ENCODE results near the gene ATP5IF1.

The ATP5IF1 gene

DNA sequence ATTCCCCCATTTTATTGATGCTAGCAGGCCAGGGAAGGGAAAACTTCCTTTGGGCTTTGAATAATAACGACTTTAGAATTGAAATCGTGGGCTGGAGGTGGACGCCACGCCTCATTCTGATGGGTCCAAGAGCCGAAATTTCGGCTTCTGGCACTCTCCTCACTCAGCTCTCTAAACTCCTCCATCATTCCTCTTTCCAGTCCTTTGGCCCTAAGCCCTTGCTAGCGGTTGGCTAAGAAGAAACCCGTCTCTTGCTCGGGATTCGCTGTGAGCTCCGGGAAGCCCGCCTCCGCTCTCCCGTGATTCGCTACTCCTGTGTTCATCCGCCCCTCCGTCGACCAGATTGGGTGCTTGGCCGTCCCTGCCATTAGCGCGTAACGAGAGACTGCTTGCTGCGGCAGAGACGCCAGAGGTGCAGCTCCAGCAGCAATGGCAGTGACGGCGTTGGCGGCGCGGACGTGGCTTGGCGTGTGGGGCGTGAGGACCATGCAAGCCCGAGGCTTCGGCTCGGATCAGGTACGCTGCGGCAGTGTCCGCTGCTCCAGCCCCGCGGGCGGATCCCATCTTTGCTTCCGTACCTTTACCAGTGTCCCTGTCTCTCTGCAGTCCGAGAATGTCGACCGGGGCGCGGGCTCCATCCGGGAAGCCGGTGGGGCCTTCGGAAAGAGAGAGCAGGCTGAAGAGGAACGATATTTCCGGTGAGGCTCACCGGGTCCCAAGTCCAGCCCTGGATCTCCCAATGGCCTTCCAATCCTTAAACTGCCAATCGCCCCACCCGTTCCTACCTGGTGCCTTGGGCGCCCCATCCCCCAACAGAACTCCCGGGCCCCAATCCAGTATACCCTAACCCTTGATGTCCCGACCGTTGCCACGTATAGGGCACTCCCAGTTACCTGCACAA lies at the start of gene ATP5IF1:
Gene ATP5IF1, plus strand, starts transcription at position 370 of the 901 bp plus-strand sequence. Its CDS starts 60 bp downstream, at position 430.
- peak; percentile 95 for DNase-seq

DNA sequence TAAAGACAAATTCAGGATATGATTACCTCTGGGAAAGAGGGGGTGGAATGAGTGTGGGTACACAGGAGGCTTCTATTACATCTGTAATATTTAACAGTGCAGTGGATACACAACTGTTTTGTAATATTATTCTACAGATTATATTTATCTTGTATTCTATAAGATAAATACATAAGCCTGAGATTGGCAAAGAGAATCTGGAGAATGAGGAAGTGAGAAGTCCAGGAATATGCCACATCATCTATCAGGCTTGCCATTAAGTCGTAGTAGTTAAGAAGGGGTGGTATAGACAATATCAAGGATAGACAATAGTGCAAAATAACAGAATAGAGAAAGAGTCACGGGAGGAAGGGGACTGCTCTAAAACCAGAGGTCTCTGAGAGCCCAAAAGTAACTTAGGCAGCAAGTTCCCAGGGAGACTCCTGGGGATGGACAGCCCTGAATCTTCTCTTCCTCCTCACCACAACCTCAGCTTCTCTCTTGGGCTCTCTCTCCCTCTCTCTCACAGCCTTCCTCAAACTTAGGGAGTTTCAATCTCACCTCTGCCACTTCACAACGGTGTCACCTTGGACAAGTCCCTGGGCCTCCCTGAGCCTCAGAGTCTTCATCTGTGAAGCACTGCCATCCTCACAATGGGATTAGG lies 45.5 kb upstream of the ATP5IF1 start:
- no peak for DNase-seq

DNA sequence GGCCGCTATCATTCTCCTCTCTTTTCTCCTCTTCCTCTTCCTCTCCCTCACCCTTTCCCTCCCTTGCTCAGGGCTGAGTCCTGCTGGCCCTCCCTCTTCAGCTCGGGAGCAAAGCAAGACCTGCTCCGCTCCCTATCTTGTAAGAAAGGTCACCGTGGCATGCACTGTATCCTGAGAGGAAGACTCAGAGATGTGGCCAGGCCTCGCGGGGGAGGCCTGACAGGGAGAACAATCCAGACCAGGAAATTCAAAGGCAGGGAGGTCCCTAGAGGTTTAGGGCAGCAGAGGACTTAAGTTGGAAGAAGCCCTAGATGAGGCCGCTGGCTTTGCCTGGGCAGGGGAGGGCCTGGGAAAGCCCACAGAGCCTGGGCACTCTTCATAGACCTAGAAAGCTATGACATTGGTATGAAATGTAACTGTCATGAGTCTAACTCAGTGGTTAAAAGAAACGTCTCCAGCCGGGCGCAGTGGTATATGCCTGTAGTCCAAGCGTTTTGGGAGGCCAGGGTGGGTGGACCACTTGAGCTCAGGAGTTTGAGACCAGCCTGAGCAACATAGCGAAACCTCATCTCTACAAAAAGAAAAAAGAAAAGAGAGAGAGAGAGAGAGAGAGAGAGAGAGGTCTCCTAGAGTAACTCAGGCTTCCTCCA lies 44.8 kb upstream of the ATP5IF1 start:
- no peak for DNase-seq

DNA sequence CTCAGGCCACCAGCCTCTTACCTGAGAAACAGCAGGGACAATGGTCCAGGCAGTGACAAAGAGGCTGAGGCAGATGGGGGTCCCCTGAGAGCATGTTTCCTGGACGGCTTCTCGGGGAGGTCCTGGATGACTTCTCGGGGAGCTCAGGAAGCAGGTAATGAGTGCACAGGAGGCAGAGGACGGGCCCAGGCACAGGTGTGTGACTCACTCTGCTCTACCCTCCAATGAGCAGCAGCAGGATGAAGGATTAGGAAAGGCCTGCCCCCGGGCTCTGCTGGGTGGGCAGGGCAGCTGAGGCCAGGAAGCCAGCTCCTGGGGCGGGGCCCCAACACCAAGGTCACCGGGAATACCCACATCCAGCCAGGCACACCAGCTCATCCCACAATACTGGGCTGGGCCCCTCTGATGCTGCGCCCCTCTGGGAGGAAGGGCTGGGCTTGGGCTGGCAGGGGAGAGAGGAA lies 42.2 kb upstream of the ATP5IF1 start:
- DNase-seq = no peak

DNA sequence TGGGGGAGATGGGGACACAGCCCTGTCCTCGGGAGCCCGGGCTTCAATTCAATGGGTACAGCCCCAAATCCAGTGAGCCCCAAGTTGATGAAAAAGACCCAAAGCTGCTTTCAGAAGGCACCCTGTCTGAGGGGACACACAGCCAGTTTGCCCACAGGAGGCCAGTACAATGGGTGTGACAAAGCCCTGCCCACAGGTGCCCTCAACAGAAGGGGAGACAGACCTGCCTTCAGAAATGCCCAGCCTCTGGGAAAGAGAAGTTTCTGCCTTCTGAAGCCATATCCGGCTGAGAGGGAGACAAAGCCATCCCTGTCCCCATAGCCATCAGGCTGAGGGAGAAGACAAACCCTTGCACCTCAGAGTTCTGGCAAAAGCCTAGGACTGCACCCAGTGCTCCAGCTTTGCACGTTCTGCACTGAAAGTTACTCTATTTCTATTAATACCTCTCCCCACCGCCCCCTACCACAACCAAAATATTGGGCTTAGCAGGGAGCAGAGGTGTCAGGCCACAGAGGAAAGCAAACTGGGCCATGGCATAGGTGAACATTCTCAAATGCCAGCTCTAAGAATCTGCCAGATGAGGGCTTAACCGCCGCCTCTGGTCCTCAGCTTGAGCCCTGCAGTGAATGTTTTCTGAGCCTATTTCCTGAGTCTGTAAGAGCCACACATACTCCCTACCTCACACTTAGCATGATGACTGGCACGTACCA lies 41.4 kb upstream of the ATP5IF1 start:
- DNase-seq = no peak

DNA sequence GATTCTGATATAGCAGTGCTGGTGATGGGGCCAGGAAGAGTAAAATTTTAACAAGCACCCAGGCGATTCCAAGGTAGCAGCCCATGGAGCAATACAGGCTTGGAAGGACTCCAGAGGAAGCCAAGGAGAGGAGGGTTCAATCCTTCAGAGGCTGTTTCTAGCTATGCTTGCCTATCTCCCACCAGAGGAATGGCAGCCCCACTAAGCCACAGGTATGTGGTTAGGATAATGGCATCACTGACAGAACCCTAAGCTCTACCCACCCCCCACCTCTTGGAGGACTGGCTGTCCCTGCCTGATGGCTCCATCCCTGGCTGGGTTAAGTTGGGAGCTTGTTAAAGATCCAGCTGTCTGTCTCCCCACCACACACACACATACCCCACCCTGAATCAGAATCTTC lies 40.1 kb upstream of the ATP5IF1 start:
- no peak for DNase-seq

DNA sequence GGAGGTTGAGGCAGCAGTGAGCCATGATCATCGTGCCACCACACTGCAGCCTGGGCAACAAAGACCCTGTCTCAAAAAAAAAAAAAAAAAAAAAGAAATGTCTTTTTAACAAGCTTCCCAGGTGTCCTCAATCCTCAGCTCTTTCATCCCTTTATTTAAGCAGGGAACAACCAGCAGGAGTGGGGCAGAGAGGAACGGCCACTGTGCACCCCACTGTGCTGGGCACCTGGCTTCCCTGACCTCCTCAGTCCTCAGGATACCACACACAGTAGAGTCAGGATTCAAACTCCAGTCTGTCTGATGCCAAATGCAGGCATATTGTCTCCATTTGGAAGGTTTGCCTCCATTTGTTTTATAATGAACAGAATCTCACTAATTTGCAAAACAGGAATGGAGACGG lies 39.6 kb upstream of the ATP5IF1 start:
- no peak for DNase-seq

DNA sequence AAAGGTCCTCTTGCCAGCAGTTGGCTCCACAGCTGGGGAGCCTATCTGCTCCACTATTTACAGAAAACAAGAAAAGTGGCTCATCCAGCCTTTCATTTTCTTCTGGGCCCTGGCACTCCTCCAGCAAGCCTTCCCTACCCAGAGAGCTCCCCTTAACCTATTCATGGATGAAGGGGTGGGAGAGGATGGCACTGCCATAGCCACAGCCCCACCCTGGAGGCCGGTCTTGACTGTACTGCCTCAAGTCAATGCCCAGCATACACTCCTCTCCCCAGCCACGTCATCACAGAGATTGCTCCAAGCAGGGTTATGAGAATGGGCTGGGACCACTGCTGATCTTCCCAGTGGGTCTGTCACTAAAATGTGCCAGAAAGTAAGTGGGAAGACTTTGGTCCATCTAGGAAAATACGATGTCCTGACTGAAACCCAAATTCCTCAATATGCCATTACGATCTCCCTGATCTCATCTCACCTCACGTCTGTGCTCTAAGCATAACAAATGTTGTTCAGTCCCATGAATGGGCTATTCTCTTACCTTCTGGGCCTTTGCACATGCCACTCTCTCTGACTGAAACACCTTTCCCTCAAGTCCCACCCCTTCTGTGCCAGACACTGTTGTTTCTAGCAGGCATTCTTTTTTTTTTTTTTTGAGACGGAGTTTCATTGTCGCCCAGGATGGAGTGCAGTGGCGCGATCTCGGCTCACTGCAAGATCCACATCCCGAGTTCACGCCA lies 38.1 kb upstream of the ATP5IF1 start:
- DNase-seq = no peak

DNA sequence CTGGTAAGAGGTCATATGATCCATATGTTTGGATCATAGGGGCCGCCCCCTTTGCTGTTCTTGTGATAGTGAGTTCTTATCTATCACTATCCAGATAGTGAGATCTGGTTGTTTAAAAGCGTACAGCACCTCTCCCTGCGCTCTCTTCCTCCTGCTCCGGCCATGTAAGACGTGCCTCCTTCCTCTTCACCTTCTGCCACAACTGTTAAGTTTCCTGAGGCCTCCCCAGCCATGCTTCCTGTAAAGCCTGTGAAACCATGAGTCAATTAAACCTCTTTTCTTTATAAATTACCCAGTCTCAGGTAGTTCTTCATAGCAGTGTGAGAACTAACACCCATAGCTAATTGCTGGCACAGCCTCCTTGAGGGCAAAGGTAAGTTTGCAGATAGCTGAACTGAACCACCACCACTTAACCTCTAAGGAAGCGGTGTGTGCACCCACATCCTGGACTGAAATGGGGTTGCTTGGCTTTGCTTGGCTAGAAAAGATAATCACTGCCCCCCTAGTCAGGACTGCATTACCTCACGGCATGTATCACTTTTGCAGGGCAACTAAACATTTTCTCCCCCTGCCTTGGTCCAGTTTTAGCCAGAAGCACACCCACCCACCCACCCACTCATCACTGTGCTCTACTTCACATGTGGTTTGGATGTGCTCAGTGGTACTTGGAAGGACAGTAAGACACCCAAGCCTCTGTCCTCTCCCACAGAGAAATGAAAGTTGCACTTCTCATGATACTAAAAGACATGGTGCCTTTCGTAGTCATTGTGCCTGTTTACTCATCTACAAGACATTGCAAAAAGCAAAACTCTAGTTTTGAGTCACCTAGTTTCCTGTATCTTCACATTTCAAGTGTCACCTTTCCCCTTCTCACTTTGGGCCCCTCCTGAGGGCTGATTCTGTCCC lies 36.3 kb upstream of the ATP5IF1 start:
- DNase-seq = no peak

DNA sequence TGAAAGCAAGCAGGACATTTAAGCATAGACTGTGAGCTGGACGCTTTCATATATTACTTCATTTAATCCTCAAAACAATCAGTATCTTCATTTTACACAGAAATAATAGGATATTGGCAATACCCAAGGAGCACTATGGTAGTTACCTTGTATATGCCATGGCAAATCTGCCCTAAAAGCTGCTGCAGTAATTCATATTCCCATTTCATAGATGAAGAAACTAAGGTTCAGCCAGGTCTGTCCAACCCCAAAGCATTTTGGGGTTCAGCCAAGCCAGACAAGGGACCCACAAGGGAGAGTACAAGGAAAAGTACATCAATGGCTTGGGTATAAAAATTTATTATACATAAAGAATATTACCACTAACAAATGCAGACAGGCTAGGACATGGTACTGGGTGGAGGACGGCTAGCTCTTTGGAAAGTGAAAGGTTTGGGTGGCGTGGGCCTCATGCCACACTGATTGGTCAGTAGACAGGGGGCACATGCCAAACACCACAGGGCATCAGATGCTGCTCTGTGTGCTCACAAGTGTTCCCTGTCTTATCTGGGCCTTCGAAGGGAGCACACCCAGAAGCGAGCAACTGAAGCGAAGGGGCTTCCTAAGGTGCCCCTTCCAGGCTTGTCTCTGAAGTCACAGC lies 35.6 kb upstream of the ATP5IF1 start:
- no peak for DNase-seq

DNA sequence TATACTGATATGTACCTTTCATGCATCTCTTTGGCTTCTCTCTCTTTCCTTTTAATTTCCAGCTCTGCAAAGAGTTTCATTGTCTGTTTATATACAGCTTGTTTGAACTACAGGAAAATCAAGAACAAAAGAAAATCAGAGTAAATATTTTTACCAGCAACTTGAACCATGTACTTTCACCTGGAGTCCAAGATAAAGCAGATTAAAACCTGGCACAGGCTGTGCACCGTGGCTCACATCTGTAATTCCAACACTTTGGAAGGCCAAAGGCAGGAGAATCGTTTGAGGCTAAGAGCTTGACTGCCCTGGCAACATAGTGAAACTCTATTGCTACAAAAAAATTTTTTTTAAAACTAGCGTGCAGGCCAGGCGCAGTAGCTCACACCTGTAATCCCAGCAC lies 30.7 kb upstream of the ATP5IF1 start:
- no peak for DNase-seq

DNA sequence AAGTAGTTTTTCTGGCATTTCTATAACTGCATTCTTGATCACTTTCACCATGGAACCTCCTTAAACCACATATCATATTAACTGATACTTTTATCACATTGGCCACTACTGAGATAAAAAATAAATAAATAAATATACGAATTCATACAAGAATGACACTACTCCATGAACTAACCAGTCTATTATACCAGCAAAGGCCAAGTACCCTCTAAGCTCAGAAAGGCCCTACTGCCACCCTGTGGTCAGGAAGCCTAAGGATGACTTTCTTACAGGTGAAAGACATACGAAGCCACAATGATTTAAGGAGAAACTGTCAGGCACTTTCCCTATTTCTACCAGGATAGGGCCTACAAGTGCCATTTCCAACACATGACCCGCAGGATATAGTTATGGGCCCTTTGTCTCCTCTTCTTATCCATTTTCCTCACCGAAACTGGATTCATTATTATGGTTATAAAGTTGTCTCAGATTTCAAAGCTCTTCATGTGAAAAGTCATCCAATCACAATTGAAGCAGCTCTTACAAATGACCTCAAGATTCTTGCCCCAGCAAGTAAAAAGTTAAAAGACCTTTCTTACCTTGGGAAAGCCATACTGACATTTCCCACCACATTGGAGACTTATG lies 27.0 kb upstream of the ATP5IF1 start:
- DNase-seq = no peak

DNA sequence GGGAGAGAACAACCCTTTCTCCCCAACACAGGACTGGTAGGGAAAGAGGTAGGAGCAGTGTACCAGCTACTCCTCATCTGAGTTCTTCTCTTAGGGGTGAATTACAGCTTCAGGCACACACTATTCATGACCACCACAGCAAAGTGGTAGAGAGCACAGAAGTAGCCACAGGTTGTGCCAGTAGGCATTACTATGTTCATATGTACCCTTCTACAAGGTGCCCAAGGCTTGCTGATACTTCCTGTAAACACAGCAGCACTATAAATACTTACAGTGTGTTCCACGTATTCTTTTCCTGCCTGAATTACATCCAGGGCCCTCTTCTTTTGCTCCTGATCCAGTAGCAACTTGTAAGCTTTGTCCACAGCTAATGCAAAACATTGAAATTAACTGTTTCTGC lies 26.2 kb upstream of the ATP5IF1 start:
- DNase-seq = no peak

DNA sequence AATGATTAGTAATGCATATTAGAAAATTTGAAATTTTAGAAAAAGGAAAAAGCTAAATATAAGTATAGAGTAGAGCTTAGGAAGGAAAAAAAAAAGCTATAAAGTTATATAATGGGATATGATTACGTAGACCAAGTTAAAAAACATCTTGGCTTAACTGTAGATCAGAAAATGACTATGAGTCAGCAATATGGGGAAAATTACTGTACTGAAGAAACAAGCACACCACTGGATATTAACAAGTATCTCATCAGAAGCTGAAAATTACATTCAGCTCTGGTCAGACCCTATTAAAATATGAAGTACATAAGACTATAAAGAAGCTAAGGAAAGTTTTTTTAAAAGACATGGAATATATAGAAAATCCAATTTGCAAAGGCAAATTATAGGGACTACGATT lies 22.6 kb upstream of the ATP5IF1 start:
- DNase-seq = no peak

DNA sequence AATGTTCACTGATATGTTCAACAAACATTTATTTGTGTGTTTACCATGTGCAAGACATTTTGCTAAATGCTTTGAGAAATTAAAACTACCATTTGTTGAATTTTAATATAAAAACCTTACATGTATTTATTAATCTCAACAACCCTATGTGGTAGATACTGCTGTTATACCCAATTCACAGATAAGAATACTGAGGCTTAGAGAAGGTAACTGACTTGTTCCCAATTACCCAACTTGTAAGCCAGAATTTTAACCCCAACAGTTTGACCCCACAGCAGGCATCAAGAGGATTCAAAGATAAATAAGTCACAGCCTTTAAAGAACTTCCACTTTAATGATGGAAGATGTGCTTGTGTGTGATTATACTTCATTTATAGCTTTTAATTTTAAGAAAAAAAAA lies 6.8 kb upstream of the ATP5IF1 start:
- DNase-seq = no peak

DNA sequence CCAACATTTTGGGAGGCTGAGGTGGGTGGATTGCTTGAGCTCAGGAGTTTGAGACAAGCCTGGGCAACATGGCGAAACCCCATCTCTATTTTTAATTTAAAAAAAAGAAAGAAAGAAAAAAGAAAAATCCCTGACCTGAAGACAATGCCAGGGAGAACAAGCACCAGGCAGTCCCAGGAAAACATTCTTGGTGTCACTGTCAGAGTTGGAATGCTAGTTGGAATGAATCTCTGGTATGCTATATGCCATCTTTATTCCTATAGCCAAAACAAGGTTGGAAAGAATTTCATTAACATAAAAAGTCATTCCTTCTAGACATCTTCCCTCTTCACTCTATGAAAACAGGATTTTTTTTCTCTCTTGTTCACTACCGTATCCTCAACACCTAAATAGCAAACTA lies 5.9 kb upstream of the ATP5IF1 start:
- no peak for DNase-seq

DNA sequence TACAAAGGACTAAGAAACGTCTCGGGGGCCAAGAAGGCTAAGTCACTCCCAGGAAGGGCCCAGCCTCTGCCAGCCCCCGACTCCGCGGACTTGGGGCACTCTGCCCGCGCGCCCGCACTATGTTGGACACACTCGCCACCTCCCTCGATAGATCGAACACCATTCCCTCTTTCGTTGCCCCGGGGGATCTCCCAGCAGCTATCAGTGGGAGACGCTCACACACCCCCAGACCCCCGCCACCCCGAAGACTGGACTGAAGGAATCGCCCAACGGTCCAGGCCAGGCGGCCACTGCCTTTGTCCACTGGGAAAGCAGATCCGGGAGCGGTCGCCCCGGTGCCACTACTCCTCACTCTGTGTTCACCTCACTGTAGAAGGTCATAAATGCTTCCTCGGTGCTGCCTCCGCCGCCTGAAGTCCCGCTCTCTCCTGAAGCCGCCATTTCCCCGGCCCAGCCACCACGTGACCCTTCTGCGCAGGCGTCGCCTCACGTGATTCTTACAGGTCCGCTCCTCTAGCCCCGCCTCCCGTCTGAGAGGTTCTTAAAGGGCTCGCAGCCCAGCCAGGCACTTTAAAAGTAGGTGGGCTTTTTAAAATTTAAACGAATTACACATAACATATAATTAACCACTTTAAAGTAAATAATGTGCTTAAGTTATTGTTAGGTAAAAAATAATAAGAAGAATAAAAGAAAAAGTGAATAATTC lies 3.2 kb upstream of the ATP5IF1 start, which contains the start of gene DNAJC8:
Gene DNAJC8, minus strand, starts transcription at position 472 of the 706 bp plus-strand sequence. Its CDS starts 31 bp downstream, at position 441.
- DNase-seq = peak; percentile 90

DNA sequence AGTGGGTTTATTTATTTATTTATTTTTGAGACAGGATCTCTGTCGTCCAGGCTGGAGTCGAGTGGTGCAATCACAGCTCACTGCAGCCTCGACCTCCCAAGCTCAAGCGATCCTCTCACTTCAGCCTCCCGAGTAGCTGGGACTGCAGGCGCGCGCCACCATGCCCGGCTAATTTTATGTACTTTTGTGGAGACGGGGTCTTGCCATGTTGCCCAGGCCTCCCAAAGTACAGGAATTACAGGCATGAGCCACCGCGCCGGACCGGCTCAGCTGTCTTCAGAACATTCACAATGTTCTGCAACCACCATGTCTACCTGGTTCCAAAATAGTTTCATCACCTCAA lies 2.7 kb upstream of the ATP5IF1 start:
- no peak for DNase-seq

DNA sequence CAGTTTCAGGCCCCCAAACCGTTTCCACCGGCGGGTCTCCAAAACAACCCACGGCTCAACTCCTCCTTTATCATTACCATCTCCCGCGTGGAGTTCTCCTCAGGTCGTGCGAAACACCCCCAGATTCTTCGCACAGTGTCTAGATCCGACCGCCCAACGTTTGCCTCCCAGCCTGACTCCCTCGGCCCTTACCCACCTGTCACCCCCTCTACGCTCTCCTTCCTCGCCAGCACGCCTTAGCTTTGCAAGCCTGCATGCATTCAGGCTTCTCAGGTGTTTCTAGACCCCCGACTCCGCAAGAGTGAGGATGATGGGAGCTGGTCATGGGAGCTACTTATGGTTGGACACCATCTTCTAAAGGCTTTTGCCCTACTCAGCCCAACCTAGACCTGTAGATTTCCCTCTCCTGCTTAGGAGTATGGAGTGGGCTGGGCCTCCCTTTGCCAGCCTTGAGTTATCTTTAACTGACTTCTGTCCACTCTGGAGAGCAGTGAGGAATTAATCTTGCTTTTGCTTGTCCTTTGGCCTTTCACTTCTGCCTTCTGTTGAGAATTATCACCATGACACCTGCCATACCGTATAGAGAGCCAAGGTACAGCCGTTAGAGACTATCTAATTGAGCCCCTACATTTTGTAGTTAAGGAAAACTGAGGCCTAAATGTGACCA lies 865 bp downstream of the ATP5IF1 start:
- DNase-seq = no peak
